ENCODE results near the gene SLC22A3. TPM values are rescaled to one million over a fixed set of nuclear protein-coding genes. Genes with fewer than 3 reads are reported as not detected.

Gene SLC22A3
- total and polyA plus RNA-seq, 8 donors, result 16.1 to 42.9 (median 32.0) TPM

GRCh38 chr6:160417146-160417545 is 69.0 kb downstream of the SLC22A3 start:
- Histone ChIP-seq H3K4me1 (no peaks in the 10 kb centered on the region), H3K27me3 (no peaks in the 10 kb centered on the region), H3K9me3 (no peaks in the 10 kb centered on the region), H3K36me3 (no peaks in the 10 kb centered on the region), H3K27ac (no peak overlapping the region), H3K4me3 (no peak overlapping the region)
- intact Hi-C loops (cut with DNase I), result no loop called here
- TF ChIP-seq, protein P1, sequence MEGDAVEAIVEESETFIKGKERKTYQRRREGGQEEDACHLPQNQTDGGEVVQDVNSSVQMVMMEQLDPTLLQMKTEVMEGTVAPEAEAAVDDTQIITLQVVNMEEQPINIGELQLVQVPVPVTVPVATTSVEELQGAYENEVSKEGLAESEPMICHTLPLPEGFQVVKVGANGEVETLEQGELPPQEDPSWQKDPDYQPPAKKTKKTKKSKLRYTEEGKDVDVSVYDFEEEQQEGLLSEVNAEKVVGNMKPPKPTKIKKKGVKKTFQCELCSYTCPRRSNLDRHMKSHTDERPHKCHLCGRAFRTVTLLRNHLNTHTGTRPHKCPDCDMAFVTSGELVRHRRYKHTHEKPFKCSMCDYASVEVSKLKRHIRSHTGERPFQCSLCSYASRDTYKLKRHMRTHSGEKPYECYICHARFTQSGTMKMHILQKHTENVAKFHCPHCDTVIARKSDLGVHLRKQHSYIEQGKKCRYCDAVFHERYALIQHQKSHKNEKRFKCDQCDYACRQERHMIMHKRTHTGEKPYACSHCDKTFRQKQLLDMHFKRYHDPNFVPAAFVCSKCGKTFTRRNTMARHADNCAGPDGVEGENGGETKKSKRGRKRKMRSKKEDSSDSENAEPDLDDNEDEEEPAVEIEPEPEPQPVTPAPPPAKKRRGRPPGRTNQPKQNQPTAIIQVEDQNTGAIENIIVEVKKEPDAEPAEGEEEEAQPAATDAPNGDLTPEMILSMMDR (IDR thresholded peaks at IDR 0.05), result no peak
- peak in 2 of 4 donors; percentile 67 to 88 for DNase-seq
- ATAC-seq, result no peak

- H3K4me3 ChIP-seq, result no peak overlapping the region
- ATAC-seq, result no peak
- intact Hi-C loops (cut with DNase I), result no loop called here
- no peaks in the 10 kb centered on the region for H3K9me3 ChIP-seq
- no peaks in the 10 kb centered on the region for H3K36me3 ChIP-seq
- TF ChIP-seq, protein P1 (IDR thresholded peaks at IDR 0.05), result no peak
- no peaks in the 10 kb centered on the region for H3K27me3 ChIP-seq
- DNase-seq, result no peak
- H3K4me1 ChIP-seq, result no peaks in the 10 kb centered on the region
- no peak overlapping the region for H3K27ac ChIP-seq
These were observed 69.4 kb downstream of the SLC22A3 start for GRCh38 chr6:160417550-160417949.

GRCh38 chr6:160418370-160418769 is 70.2 kb downstream of the SLC22A3 start:
- DNase-seq (no peak), ATAC-seq (no peak)
- H3K36me3 ChIP-seq, result no peaks in the 10 kb centered on the region
- no peaks in the 10 kb centered on the region for H3K9me3 ChIP-seq
- H3K27me3 ChIP-seq, result no peaks in the 10 kb centered on the region
- intact Hi-C loops (cut with DNase I), result no loop called here
- H3K4me3 ChIP-seq, result no peak overlapping the region
- no peak overlapping the region for H3K27ac ChIP-seq
- no peaks in the 10 kb centered on the region for H3K4me1 ChIP-seq
- TF ChIP-seq, protein P1 (IDR thresholded peaks at IDR 0.05), result no peak

- TF ChIP-seq, protein P1 (IDR thresholded peaks at IDR 0.05), result no peak
- intact Hi-C loops (cut with DNase I), result no loop called here
- Histone ChIP-seq H3K36me3 (no peaks in the 10 kb centered on the region), H3K9me3 (no peaks in the 10 kb centered on the region), H3K4me3 (no peak overlapping the region), H3K27me3 (no peaks in the 10 kb centered on the region), H3K4me1 (no peaks in the 10 kb centered on the region), H3K27ac (no peak overlapping the region)
- DNase-seq (no peak), ATAC-seq (no peak)
These were observed 71.3 kb downstream of the SLC22A3 start for GRCh38 chr6:160419488-160419887.

DNA sequence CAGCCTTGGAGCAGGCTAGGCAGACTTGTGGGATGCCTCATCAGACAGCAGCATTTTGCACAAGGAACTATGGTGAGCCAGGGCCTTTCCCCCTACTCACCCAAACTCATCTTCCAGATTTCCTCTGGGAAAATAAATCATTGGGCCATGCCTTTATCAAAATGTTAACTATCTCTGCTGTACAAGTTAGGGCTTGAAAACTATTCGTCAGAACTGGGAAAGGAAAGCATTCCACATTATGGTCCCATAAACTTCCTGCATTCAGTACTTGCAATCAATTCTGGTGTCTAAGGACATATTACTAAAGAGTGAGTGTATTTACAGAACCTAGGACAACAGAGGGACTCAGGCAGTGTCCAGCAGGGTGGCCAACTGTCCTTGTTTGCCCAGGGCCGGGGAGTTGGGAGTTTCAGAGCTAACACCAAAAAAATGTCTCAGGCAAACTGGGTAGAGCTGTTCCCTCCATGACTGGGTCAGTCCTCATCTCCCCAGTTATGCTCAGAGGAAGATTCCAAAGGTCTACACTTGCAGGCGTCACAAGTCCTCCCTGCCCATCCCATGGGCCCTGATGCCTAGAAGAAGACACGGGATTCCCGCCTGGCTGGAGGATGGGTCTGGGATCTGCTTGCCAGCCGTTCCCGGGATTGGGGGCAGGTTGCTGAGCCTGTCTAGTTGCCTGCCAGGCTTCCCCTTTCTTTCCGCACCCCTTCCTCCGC is 72.2 kb downstream of the SLC22A3 start:
- no peak overlapping the region for H3K27ac ChIP-seq

More for the DNA sequence above, 72.2 kb downstream of the SLC22A3 start:
- TF ChIP-seq, protein P1 (IDR thresholded peaks at IDR 0.05), result no peak
- Histone ChIP-seq H3K9me3 (no peaks in the 10 kb centered on the region), H3K4me1 (no peaks in the 10 kb centered on the region), H3K27me3 (no peaks in the 10 kb centered on the region), H3K36me3 (no peaks in the 10 kb centered on the region), H3K4me3 (no peak overlapping the region)
- no peak for DNase-seq
- ATAC-seq, result no peak
- intact Hi-C loops (cut with DNase I), result no loop called here

Measured in left lung (tissue), 10 donors.